Subcutaneous adipose tissue (tissue), 4 donors: ENCODE measurements around the gene NKD2. TPM values are rescaled to one million over a fixed set of nuclear protein-coding genes. Genes with fewer than 3 reads are reported as not detected.

Source experiments
- total RNA-seq, 4 donors: library from RNA; depleted of rRNA; stranded (reverse); fragments of >200 nt; gene quantifications; one replicate each; pipeline ENCODE4 v1.1.0, GENCODE V29; 2016
- TF ChIP-seq, protein P1 (sequence below): fragments of 450-650 bp; IDR thresholded peaks from one replicate; pipeline ENCODE4 v1.5.1; 2016; ENCODE audit warnings: low read depth, mild to moderate bottlenecking, control low read depth, antibody characterized with exemption, moderate library complexity

NKD2 gene
- total RNA-seq, 4 donors from 2014 or later = 1.1 TPM; not detected in 3

DNA sequence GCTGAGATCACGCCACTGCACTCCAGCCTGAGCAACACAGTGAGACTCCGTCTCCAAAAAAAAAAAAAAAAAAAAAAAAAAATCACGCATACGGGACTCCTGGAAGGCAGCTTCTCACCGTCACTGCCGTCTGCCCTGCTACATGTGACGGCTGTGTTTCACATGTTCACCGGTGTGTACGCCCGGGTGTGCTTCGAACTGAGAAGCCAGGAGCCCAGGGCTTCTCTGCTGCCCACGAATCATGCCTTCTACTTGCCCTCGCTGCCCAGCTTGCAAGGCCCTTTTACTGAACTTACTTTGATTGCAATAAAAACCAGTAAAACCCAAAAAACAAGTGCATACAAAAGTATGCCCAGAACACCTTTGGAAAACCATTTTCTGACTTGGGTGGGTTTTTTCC, 5.8 kb upstream of the NKD2 start:
- TF ChIP-seq, protein P1, sequence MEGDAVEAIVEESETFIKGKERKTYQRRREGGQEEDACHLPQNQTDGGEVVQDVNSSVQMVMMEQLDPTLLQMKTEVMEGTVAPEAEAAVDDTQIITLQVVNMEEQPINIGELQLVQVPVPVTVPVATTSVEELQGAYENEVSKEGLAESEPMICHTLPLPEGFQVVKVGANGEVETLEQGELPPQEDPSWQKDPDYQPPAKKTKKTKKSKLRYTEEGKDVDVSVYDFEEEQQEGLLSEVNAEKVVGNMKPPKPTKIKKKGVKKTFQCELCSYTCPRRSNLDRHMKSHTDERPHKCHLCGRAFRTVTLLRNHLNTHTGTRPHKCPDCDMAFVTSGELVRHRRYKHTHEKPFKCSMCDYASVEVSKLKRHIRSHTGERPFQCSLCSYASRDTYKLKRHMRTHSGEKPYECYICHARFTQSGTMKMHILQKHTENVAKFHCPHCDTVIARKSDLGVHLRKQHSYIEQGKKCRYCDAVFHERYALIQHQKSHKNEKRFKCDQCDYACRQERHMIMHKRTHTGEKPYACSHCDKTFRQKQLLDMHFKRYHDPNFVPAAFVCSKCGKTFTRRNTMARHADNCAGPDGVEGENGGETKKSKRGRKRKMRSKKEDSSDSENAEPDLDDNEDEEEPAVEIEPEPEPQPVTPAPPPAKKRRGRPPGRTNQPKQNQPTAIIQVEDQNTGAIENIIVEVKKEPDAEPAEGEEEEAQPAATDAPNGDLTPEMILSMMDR = no peak

DNA sequence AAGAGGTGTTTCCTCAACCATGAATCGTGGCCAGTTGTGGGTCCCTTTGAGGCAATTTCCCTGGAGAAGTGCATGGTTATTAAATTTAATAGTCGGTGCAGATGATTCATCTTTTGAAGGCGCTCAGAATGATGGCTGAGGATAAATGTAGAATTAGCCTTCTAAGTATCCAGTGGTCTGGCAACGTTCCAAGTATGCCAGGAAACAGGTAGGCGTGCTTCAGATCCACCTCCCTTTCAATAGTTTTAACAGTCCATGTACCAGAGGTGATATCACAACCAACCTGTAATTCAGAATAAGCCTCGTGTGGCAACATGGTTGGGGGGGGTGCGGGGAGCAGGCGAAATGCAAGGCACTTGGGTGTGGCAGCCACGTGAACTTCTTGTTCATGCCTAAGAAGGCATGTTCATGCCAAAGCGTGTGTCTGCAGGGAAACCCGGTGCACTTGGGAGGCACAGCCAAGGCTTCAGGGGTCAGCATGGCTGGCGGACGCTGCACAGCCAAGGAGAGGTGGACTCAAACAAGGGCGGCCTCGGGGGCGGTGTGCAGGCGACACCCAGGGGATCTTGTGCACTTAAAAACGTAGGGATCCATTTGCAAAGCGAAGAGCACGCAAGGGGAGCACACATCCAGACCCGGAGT, 5.2 kb upstream of the NKD2 start:
- TF ChIP-seq, protein P1 = no peak

DNA sequence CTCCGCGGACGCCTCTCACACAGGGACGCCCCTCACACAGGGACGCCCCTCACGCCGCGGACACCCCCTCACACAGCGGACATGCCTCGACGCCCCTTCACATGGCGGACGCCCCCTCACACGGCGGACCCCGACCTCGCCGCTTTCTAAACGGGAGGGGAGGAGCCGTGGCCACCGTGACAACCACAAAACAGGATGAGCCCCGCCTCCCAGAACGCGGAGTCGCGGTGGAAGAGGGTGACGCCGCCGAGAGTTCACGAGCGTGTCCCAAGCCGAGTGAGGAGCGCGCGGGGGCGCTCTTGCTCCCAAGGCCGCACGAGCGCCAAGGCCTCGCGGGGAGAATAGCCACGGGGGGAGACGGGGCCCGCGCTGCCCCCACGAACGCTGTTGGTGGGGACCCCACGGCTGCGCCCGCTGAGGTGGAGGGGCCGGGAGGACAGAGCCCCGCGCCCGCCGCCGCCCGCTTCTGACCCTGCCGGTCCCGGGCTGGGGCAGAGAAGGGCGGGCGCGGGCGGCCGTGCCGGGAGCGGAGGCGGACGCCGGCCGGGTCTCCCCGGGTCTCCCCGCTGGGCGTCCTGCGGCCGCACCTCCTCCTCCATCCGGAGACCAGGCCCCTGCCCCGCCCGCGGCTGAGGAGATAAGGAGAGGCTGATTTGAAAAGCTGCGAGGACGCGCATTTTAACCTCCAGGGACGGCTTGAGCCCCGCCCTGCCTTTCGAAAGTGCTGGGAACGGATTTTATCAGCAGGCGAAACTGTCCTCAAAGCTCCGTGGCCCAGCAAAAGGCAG, 3.9 kb upstream of the NKD2 start:
- TF ChIP-seq, protein P1 = no peak

DNA sequence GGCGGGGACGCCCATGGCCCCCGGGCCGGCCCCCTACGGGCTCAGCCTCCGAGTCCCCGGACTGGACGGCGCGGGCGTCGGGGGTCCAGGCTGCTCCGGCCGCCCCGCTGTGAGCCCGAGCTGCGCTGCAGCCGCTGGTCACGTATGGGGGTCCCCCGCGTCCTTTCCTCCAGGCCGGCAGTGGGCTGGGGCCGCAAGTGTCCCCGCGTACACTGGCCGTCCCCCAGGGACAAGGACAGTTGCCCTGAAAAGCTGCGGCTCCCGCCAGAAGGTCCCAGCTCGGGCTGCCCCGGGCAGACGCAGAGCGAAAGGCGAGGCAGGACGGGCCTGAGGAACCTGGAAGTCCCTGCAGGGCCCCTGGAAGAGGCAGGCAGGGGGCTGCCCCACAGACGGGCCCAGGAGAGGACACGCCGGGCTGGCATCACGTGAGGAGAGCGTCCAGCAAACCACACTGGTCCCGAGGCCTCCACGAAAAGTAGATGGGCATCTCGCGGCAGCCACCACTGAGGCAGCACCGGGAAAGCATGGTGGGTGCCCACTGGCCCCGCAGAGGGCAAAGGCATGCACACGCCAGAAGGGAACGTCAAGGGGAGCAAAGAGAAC, 3.3 kb upstream of the NKD2 start:
- TF ChIP-seq, protein P1 = no peak

DNA sequence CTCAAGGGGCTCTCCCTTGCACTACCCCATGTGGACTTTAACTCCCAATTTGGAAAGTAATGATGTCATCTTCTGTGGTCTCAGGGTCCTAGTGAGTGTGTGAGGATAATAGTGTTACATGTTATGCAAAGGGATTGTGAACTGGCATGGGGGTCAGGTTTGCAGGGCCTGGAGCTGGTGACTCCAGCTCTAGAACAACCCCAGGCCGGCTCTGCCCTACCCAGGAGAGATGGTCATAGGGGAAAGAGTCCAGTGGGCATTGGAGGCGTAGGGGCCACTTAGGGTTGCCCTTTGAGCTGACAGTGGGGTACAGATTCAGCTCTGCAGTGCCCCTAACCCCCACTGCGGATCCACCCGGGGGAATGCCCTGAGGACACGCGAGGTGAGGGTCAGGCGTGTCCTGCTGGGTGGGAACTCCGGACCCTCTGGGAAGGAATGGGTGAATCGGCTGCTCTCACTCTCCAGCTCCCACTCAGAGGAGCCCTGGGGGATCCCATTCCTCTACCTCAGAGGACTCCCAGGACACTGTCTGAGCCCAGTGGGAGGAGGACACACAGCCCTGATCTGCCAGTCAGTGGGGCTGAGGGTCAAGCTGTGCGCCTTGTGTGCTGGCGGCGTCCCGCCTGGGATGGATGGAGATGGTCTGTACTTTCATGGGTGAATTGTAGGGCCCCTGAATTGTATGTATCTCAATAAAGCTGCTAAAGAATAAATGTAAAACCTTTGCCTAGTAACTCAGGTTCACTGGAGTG, 2.5 kb upstream of the NKD2 start:
- TF ChIP-seq, protein P1 = no peak

DNA sequence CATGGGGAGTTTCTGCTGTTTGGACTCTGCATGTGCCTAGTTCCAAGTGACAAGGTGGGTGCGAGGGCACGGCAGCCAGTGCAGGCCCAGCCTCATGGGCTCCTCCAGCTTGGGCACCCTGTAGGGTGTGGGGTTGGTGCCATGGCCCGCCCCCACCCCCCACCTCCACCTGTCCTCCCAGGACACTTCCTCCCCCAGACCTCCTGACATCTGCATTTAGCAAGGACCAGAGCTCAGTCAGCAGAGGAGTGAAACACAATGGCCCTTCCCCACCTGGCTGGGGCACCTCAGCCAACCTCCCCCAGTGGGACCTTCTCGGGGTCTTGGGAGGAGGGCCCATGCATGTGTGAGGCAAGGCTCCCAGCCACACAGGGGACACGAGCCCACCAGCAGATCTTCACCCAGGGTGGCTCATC, 1.9 kb upstream of the NKD2 start:
- TF ChIP-seq, protein P1 = no peak
